Neuronal stem cell (in vitro differentiated cells): Measurements from ENCODE around the gene CCDC85C.
A peak's percentile ranks its signal among the peaks of the same experiment; 100 is the strongest.

ENCODE experiments used
- DNase-seq: peaks from one replicate; pipeline ENCODE4 v3.0.0-alpha.2; 2013; ENCODE audit warnings: low spot score
- H2AFZ ChIP-seq: one replicate; pipeline ENCODE4 v1.6.1; 2013; ENCODE audit warnings: mild to moderate bottlenecking, low read length, inconsistent platforms
- H2AK5ac ChIP-seq: 2 replicates; pipeline ENCODE4 v1.6.1; 2013; ENCODE audit warnings: low read depth, mild to moderate bottlenecking, inconsistent platforms, low read length, moderate library complexity, mixed read lengths
- H2BK120ac ChIP-seq: 2 replicates; pipeline ENCODE4 v1.6.1; 2013; ENCODE audit warnings: low read depth, mild to moderate bottlenecking, inconsistent platforms, low read length, moderate library complexity, mixed read lengths
- H2BK12ac ChIP-seq: one replicate; pipeline ENCODE4 v1.6.1; 2013; ENCODE audit warnings: low read length, inconsistent platforms
- H2BK15ac ChIP-seq: 2 replicates; pipeline ENCODE4 v1.6.1; 2013; ENCODE audit warnings: mild to moderate bottlenecking, low read length, inconsistent platforms, mixed read lengths
- H2BK5ac ChIP-seq: one replicate; pipeline ENCODE4 v1.6.1; 2013; ENCODE audit warnings: inconsistent platforms, mild to moderate bottlenecking, low read length, moderate library complexity
- H3K14ac ChIP-seq: one replicate; pipeline ENCODE4 v1.6.1; 2013; ENCODE audit warnings: low read length, inconsistent platforms
- H3K18ac ChIP-seq: 2 replicates; pipeline ENCODE4 v1.6.1; 2013; ENCODE audit warnings: low read length, inconsistent platforms
- H3K23ac ChIP-seq: 2 replicates; pipeline ENCODE4 v1.6.1; 2013; ENCODE audit warnings: low read depth, mild to moderate bottlenecking, mixed read lengths, low read length, inconsistent platforms; ENCODE audit not compliant: poor library complexity
- H3K27ac ChIP-seq: replicated peaks from 3 replicates; pipeline ENCODE4 v1.5.1; 2013; ENCODE audit warnings: low read length, inconsistent platforms
- H3K27me3 ChIP-seq, 3 experiments: 2 replicates each; pipeline ENCODE4 v1.6.1; 2013; ENCODE audit warnings: low read length in 3 of 3, mild to moderate bottlenecking in 2 of 3, inconsistent platforms in 1 of 3, low read depth in 1 of 3, mixed read lengths in 1 of 3, moderate library complexity in 1 of 3; ENCODE audit not compliant: control insufficient read depth in 3 of 3, insufficient read depth in 3 of 3
- H3K36me3 ChIP-seq, 2 donors: replicated peaks in 1 of 2; 2 replicates each; pipeline ENCODE4 v1.6.1; 2013; ENCODE audit warnings: low read length in 2 of 2; ENCODE audit not compliant: control insufficient read depth in 2 of 2, insufficient read depth in 2 of 2
- H3K4ac ChIP-seq: 2 replicates; pipeline ENCODE4 v1.6.1; 2013; ENCODE audit warnings: inconsistent platforms, mild to moderate bottlenecking, low read length, moderate library complexity
- H3K4me1 ChIP-seq, 2 donors: 1 replicate in 1 of 2; 2 replicates in 1 of 2; pipeline ENCODE4 v1.6.1; 2013; ENCODE audit warnings: low read length in 2 of 2, low read depth in 1 of 2; ENCODE audit not compliant: control insufficient read depth in 2 of 2, insufficient read depth in 1 of 2
- H3K4me2 ChIP-seq: one replicate; pipeline ENCODE4 v1.6.1; 2013; ENCODE audit warnings: mild to moderate bottlenecking, low read length, inconsistent platforms; ENCODE audit not compliant: insufficient read depth, poor library complexity, severe bottlenecking
- H3K4me3 ChIP-seq, 2 donors: 2 replicates each; pipeline ENCODE4 v1.5.1; 2013; ENCODE audit warnings: low read length in 2 of 2, mild to moderate bottlenecking in 2 of 2, inconsistent platforms in 1 of 2, moderate library complexity in 1 of 2
- H3K79me1 ChIP-seq: one replicate; pipeline ENCODE4 v1.6.1; 2013; ENCODE audit warnings: low read depth, mild to moderate bottlenecking, inconsistent platforms, low read length, moderate library complexity
- H3K9ac ChIP-seq: one replicate; pipeline ENCODE4 v1.6.1; 2013; ENCODE audit warnings: mild to moderate bottlenecking, low read depth, low read length, inconsistent platforms; ENCODE audit not compliant: poor library complexity
- H3K9me3 ChIP-seq, 2 donors: replicated peaks in 1 of 2; 2 replicates each; pipeline versions ENCODE3 to v1.6.1; 2013; ENCODE audit warnings: low read length in 2 of 2, mild to moderate bottlenecking in 2 of 2, inconsistent platforms in 1 of 2, low read depth in 1 of 2, mixed read lengths in 1 of 2, moderate library complexity in 1 of 2; ENCODE audit not compliant: control insufficient read depth in 2 of 2, insufficient read depth in 1 of 2
- H4K8ac ChIP-seq: one replicate; pipeline ENCODE4 v1.6.1; 2013; ENCODE audit warnings: low read depth, mild to moderate bottlenecking, inconsistent platforms, low read length, moderate library complexity
- H4K91ac ChIP-seq: one replicate; pipeline ENCODE4 v1.6.1; 2013; ENCODE audit warnings: low read length, low read depth, mild to moderate bottlenecking, inconsistent platforms; ENCODE audit not compliant: poor library complexity
- WGBS, 2 donors: extraction: QIAGEN DNeasy Blood & Tissue Kit; methylation state at CpG; one replicate each; pipeline ENCODE4 v1.1.7; 2013; ENCODE audit warnings: missing lambda C conversion rate in 2 of 2, mixed read lengths in 1 of 2; ENCODE audit not compliant: insufficient read length in 2 of 2, insufficient replicate concordance in 1 of 2; ENCODE audit errors: extremely low coverage in 2 of 2; 5-methylcytosine and 5-hydroxymethylcytosine counted together

Gene CCDC85C

DNA sequence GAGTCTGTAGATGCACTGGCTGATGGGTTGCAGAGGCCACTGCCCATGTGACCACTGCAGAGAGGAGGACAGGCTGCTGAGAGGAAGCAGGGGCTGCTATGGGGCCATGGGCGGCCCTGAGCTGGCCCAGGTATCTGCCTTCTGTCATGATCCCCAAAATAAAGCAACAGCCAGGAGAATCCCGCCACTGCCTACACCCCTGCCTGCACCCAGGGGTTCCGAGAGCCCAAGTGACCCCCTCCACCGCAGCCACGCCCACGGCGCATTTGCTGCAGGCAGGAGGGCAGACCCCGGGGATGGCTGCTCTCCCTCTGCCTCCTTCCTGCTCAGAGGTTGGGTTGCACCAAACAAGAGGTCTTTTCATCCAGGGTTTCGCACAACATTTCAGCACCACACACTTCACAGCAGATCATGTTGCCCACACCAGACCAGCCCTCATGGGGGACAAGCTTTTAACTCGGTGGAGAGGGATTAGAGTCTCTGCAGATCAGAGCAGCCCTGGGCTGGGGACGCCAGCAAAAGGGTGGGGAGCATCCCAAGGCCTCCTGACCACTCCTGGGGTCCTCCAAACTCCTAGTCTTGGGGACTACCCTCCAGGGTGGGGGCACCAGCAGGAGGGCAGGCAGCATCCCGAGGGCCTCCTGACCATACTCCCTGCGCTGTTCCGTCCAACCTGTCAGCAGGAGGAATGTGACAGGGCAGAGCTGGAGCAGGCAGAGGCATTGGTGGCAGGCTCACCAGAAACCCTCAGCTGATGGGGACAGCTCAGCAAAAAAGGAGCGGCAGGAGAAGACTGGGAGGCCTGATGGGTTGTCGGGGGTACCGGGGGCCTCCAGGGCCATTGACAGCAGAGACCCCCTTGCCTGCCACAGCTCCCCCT is 14.1 kb downstream of the CCDC85C start:
- DNase-seq, result no peak
- peaks cover 0 to 2% of the 10 kb centered on the region in 2 donors for H3K36me3 ChIP-seq
- peak overlapping the region; percentile 32 for H3K23ac ChIP-seq
- peaks cover 28 to 32% of the 10 kb centered on the region in 2 donors for H3K4me1 ChIP-seq
- peak overlapping the region; percentile 10 for H2BK12ac ChIP-seq
- peak overlapping the region; percentile 10 for H2BK15ac ChIP-seq
- H3K4me2 ChIP-seq, result no peak overlapping the region
- no peak overlapping the region for H3K4ac ChIP-seq
- peak overlapping the region; percentile 74 for H3K18ac ChIP-seq
- no CpG with 5 or more reads among the region's 17 CpGs for WGBS, 2 donors
- no peak overlapping the region for H4K91ac ChIP-seq
- H3K27me3 ChIP-seq, result peaks cover 0 to 2% (median 0%) of the 10 kb centered on the region in 3 experiments
- no peak overlapping the region for H2AK5ac ChIP-seq
- no peak overlapping the region for H3K4me3 ChIP-seq
- H3K27ac ChIP-seq, result no peak overlapping the region
- no peak overlapping the region for H2BK5ac ChIP-seq
- no peak overlapping the region for H3K9ac ChIP-seq
- H2BK120ac ChIP-seq, result no peak overlapping the region
- H2AFZ ChIP-seq, result no peak overlapping the region
- H3K9me3 ChIP-seq, result no peaks in the 10 kb centered on the region
- H4K8ac ChIP-seq, result no peak overlapping the region
- H3K79me1 ChIP-seq, result peaks cover 7% of the 10 kb centered on the region
- peak overlapping the region; percentile 65 for H3K14ac ChIP-seq

DNA sequence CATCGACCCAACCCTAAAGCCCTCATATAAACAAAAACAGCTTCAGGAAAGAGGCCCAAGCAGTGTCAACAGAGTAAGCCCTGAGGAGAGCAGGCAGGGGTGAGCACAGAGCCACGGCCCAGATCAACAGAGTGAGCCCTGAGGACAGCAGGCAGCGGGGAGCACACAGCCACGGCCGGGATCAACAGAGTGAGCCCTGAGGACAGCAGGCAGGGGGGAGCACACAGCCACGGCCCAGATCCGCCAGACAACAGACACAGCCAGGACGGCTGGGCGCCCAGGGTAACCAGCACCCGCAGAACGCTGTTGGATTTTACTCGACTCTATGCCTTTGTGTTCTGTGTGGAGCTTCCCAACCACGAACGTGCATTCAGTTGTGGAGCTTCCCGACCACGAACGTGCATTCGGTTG is 15.0 kb downstream of the CCDC85C start:
- Histone ChIP-seq H2BK120ac (no peak overlapping the region), H3K27ac (no peak overlapping the region), H3K4me3 (no peak overlapping the region), H3K23ac (peak overlapping the region; percentile 34), H4K91ac (no peak overlapping the region), H3K9me3 (no peaks in the 10 kb centered on the region), H3K18ac (no peak overlapping the region), H4K8ac (no peak overlapping the region), H3K36me3 (peaks cover 0 to 2% of the 10 kb centered on the region in 2 donors), H3K4ac (no peak overlapping the region), H2BK15ac (no peak overlapping the region), H2BK5ac (no peak overlapping the region), H3K4me1 (peaks cover 28 to 32% of the 10 kb centered on the region in 2 donors), H2AK5ac (peak overlapping the region; percentile 30), H2BK12ac (no peak overlapping the region), H3K14ac (peak overlapping the region; percentile 47), H3K9ac (peak overlapping the region; percentile 73), H3K4me2 (no peak overlapping the region), H2AFZ (no peak overlapping the region), H3K79me1 (peaks cover 7% of the 10 kb centered on the region), H3K27me3 (peaks cover 0 to 4% (median 0%) of the 10 kb centered on the region in 3 experiments)
- no peak for DNase-seq
- no CpG with 5 or more reads among the region's 18 CpGs for WGBS, 2 donors

DNA sequence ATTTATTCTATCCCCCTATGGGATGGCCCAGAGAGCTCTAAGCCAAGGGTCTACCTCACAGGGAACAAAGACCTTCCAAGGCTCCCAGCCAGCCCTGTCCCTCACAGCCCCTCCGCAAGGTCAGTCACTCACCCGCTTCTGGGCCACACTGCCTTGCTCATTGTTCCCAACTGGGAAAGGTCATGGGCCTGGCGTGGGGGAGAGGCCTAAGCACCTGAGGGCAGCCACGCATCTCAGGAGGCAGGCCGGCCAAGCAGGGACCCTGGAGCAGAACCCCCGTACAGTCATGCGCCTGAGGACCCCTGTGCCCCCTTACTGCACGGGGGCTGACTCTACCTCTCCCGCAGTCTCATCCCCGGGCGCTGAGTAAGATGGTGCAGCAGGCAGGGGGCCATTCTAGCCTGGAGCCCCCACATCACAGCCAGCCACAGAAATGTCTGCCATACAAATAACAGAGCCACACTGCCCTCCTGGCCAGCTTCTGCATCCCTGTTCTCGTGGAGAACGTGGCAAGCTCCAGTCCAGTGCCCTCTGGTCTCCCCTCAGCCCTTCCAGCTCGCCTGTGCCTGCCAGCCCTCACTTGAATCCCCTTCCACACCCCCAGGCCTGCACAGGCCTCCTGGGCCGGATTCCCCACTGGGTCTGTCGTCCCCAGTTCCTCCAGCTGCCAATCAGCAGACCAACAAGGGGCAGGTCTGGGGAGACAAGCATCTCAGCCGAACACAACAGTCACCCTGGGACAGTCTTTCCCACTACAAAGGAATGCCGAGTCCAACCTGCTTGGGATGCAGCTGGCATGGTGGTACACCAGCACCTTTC is 16.3 kb downstream of the CCDC85C start:
- Histone ChIP-seq H3K27ac (no peak overlapping the region), H3K9me3 (no peaks in the 10 kb centered on the region), H3K36me3 (peaks cover 0 to 2% of the 10 kb centered on the region in 2 donors), H2BK15ac (no peak overlapping the region), H2BK5ac (no peak overlapping the region), H3K23ac (no peak overlapping the region), H4K91ac (no peak overlapping the region), H2AFZ (no peak overlapping the region), H3K79me1 (peaks cover 7% of the 10 kb centered on the region), H3K4me2 (no peak overlapping the region), H2AK5ac (no peak overlapping the region), H3K4me3 (peak overlapping the region in 1 of 2 donors; percentile 52), H3K4ac (no peak overlapping the region), H3K4me1 (peaks cover 19 to 29% of the 10 kb centered on the region in 2 donors), H3K18ac (peak overlapping the region; percentile 7), H2BK12ac (no peak overlapping the region), H3K9ac (no peak overlapping the region), H3K14ac (no peak overlapping the region), H4K8ac (no peak overlapping the region), H3K27me3 (peaks cover 0 to 4% (median 0%) of the 10 kb centered on the region in 3 experiments), H2BK120ac (no peak overlapping the region)
- DNase-seq, result no peak
- WGBS, 2 donors, result no CpG with 5 or more reads among the region's 18 CpGs
